Kidney (tissue), 14 donors: ENCODE data around the gene HPCAL1. TPM values are rescaled to one million over a fixed set of nuclear protein-coding genes. Genes with fewer than 3 reads are reported as not detected.
A peak's percentile ranks its signal among the peaks of the same experiment; 100 is the strongest.

Source experiments
- DNase-seq, 5 donors: peaks; one replicate each; pipeline ENCODE4 v3.0.0-alpha.2; 2013 to 2020
- FAIRE-seq: peaks from 2 replicates; lab custom pipeline; 2012; peaks lifted over from hg19 to GRCh38; lab: Jason Lieb, UNC
- H3K27ac ChIP-seq, 2 donors: one replicate each; pipeline ENCODE4 v1.7.0; 2013; ENCODE audit warnings: low read depth in 2 of 2, low read length in 2 of 2, inconsistent platforms in 1 of 2
- H3K27me3 ChIP-seq: one replicate; pipeline ENCODE4 v1.7.1; 2013; ENCODE audit warnings: low read length, inconsistent platforms; ENCODE audit not compliant: control insufficient read depth, insufficient read depth
- H3K36me3 ChIP-seq, 3 donors: one replicate each; pipeline versions ENCODE4 v1.7.0 to v1.7.1; 2013; ENCODE audit warnings: low read length in 3 of 3, control low read depth in 1 of 3, inconsistent platforms in 1 of 3; ENCODE audit not compliant: insufficient read depth in 3 of 3, control insufficient read depth in 2 of 3
- H3K4me1 ChIP-seq, 3 donors: one replicate each; pipeline versions ENCODE4 v1.7.0 to v1.7.1; 2013; ENCODE audit warnings: low read length in 3 of 3, inconsistent platforms in 1 of 3, low read depth in 1 of 3; ENCODE audit not compliant: control insufficient read depth in 2 of 3, insufficient read depth in 2 of 3
- H3K4me3 ChIP-seq, 3 donors: one replicate each; pipeline versions ENCODE4 v1.7.0 to v1.8.1; 2013; ENCODE audit warnings: low read length in 3 of 3, control low read depth in 1 of 3, inconsistent platforms in 1 of 3
- H3K9ac ChIP-seq, 3 donors: one replicate each; pipeline versions ENCODE4 v1.7.0 to v1.7.1; 2013; ENCODE audit warnings: low read length in 3 of 3, control low read depth in 1 of 3, inconsistent platforms in 1 of 3
- H3K9me3 ChIP-seq, 3 donors: one replicate each; pipeline versions ENCODE4 v1.7.0 to v1.7.1; 2013; ENCODE audit warnings: low read length in 3 of 3, control low read depth in 1 of 3, inconsistent platforms in 1 of 3; ENCODE audit not compliant: control insufficient read depth in 2 of 3, insufficient read depth in 1 of 3
- intact Hi-C: fragments of 100-400 bp; cut with DNase I; formaldehyde crosslinking; loops from one replicate; pipeline ENCODE4 v1.11.1; 2022
- polyA plus RNA-seq: library from polyadenylated mRNA; stranded (reverse); fragments of 350-450 nt; fragmentation: Illumina TruSeq; extraction: RNeasy Lipid Tissue Mini Kit (QIAGEN cat#74804); gene quantifications from one replicate; pipeline ENCODE4 v1.2.3, GENCODE V29; 2014; ENCODE audit warnings: low read depth, low replicate concordance; ENCODE audit not compliant: insufficient read depth
- total RNA-seq: library from RNA; stranded (reverse); fragmentation: NEBNext Ultra II Directional; extraction: Animal tissue kit (Norgen Biotek cat#: 25700); gene quantifications from one replicate; pipeline ENCODE4 v1.2.1, GENCODE V29; 2021
- TF ChIP-seq, protein P1 (sequence below): IDR thresholded peaks from 3 replicates; pipeline ENCODE4 v1.5.1; 2012; ENCODE audit warnings: mild to moderate bottlenecking, moderate library complexity, borderline replicate concordance; ENCODE audit not compliant: insufficient read depth; ENCODE audit errors: extremely low read depth
- donor health status: control.
- donor health status: control.
- donor health status: control.
- donor health status: control.
- donor health status: control.
- donor health status: DM: yes; HTN: yes; CAD: no.
- donor health status: Normal renal cell carcinoma (clear cell type).

Gene HPCAL1
- total and polyA plus RNA-seq, 2 donors from 2014 or later: 47.3 to 121 TPM

DNA sequence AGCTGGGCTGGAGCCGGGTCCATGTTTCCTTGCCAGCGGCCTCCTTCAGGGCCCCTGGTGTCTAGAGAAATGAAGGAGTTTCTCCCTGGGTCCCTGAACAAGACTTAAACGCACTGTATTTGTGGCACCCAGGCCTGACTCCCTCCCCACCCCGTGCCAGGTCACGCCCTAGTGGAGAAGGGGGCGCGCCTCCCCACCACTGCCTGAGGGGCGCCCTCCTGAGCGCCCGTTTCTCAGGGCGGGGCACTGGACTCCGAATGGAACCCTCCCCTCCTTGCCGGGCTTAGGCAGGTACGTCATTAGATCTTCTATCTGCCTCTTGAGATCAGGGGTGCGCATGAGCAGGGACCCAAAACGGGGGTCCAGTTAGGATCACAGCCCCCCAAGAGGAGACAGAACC lies 129.1 kb downstream of the HPCAL1 start:
- peaks cover 0 to under 1% (median 0%) of the 10 kb centered on the region in 3 donors for H3K36me3 ChIP-seq
- H3K27me3 ChIP-seq: no peaks in the 10 kb centered on the region
- intact Hi-C loops: loop anchor here (5.0 to 10.0 kb wide), 2 partner anchors 304 to 357 kb away; no protein-coding TSS in a partner anchor
- FAIRE-seq: no peak
- TF ChIP-seq, protein P1, sequence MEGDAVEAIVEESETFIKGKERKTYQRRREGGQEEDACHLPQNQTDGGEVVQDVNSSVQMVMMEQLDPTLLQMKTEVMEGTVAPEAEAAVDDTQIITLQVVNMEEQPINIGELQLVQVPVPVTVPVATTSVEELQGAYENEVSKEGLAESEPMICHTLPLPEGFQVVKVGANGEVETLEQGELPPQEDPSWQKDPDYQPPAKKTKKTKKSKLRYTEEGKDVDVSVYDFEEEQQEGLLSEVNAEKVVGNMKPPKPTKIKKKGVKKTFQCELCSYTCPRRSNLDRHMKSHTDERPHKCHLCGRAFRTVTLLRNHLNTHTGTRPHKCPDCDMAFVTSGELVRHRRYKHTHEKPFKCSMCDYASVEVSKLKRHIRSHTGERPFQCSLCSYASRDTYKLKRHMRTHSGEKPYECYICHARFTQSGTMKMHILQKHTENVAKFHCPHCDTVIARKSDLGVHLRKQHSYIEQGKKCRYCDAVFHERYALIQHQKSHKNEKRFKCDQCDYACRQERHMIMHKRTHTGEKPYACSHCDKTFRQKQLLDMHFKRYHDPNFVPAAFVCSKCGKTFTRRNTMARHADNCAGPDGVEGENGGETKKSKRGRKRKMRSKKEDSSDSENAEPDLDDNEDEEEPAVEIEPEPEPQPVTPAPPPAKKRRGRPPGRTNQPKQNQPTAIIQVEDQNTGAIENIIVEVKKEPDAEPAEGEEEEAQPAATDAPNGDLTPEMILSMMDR: no peak
- H3K4me1 ChIP-seq: peaks cover 0 to 8% (median 4%) of the 10 kb centered on the region in 3 donors
- peak in 1 of 5 donors; percentile 66 for DNase-seq
- no peaks in the 10 kb centered on the region for H3K9me3 ChIP-seq
- peak overlapping the region in 1 of 3 donors; percentile 46 for H3K4me3 ChIP-seq
- H3K27ac ChIP-seq: peak overlapping the region in 1 of 2 donors; percentile 43
- H3K9ac ChIP-seq: no peak overlapping the region

DNA sequence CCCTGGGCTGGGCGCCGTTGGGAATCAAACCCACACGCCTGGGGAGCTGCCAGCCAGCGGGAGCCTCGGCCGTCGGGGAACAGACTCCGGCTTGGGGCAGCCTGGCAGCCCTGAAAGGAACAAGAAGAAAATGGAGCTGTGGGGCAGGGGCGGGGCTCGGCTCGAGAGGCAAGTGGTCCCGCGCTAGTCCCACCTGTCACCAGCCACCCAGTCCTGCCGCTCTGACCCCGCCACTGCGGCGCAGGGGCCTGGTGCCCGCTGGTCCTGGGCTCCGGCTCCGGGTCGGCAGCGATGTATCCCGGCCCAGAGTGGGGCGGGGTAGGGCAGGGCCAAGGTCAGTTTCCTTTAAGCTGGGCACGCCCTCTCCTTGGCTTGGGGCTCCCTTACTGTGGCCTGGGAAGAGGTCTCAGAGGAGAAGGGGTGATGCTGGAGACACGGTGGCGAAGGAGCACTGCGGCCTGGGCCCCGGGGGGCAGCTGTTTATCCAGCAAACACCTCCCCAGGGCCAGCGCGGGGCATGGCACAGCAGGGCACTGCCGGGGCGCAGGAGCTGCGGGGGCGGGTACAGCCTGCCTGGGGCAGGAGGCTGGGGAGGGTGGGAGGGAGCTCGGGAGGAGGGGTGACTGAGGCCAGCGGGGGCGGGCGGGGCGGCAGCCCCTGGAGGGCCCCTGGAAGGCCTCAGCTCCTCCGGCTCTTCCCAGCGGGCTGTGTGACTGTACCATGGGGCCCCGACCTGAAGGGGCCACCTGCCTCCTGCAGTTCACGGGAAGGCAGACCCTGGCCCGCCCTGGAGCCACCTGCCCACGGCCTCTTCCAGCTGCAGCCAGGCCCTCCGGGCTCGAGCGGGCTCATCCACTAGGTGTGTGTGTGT lies 129.8 kb downstream of the HPCAL1 start:
- intact Hi-C loops: loop anchor here (5.0 to 10.0 kb wide), 2 partner anchors 305 to 358 kb away; no protein-coding TSS in a partner anchor
- Histone ChIP-seq H3K36me3 (no peaks in the 10 kb centered on the region), H3K4me1 (peaks cover 0 to 8% (median 4%) of the 10 kb centered on the region in 3 donors), H3K27me3 (no peaks in the 10 kb centered on the region), H3K4me3 (peak overlapping the region in 1 of 3 donors; percentile 46), H3K9ac (no peak overlapping the region), H3K9me3 (no peaks in the 10 kb centered on the region), H3K27ac (peak overlapping the region in 1 of 2 donors; percentile 43)
- DNase-seq (peak in 3 of 5 donors; percentile 56 to 77 (median 67)), FAIRE-seq (no peak)
- TF ChIP-seq, protein P1: no peak

GRCh38 chr2:10433264-10433946 lies 130.7 kb downstream of the HPCAL1 start:
- Histone ChIP-seq H3K4me3 (peak overlapping the region in 1 of 3 donors; percentile 17), H3K9me3 (no peaks in the 10 kb centered on the region), H3K36me3 (no peaks in the 10 kb centered on the region), H3K4me1 (peaks cover 0 to 8% (median 4%) of the 10 kb centered on the region in 3 donors), H3K27me3 (no peaks in the 10 kb centered on the region), H3K9ac (no peak overlapping the region), H3K27ac (no peak overlapping the region)
- no peak for FAIRE-seq
- TF ChIP-seq, protein P1: no peak
- peak in 1 of 5 donors; percentile 57 for DNase-seq
- intact Hi-C loops: loop anchor here (5.0 to 10.0 kb wide), 2 partner anchors 306 to 359 kb away; no protein-coding TSS in a partner anchor
